Measurements from ENCODE around the gene ABCF3. TPM values are rescaled to one million over a fixed set of nuclear protein-coding genes. Genes with fewer than 3 reads are reported as not detected.
A peak's percentile ranks its signal among the peaks of the same experiment; 100 is the strongest.

Gene ABCF3
- total and polyA plus RNA-seq, 2 donors from 2014 or later, result 49.1 to 69.0 TPM

- TF ChIP-seq CTCF (IDR thresholded peaks at IDR 0.05; ENCODE audit: borderline replicate concordance, extremely low read depth, insufficient read depth), result no peak
- Histone ChIP-seq H3K4me3 (ENCODE audit: low read length in 3 of 3) (peak overlapping the region; percentile 93 to 98 (median 95)), H3K9me3 (ENCODE audit: control insufficient read depth in 2 of 3, insufficient read depth in 1 of 3, low read length in 3 of 3) (no peaks in the 10 kb centered on the region), H3K9ac (ENCODE audit: low read length in 3 of 3) (peak overlapping the region; percentile 58 to 93 (median 87)), H3K4me1 (ENCODE audit: control insufficient read depth in 2 of 3, insufficient read depth in 2 of 3, low read depth in 1 of 3, low read length in 3 of 3) (peaks cover 0 to 13% (median 3%) of the 10 kb centered on the region in 3 donors), H3K36me3 (ENCODE audit: control insufficient read depth in 2 of 3, insufficient read depth in 3 of 3, low read length in 3 of 3) (peaks cover 12 to 63% (median 51%) of the 10 kb centered on the region in 3 donors), H3K27ac (ENCODE audit: low read depth in 2 of 2, low read length in 2 of 2) (peak overlapping the region; percentile 64 to 81), H3K27me3 (ENCODE audit: control insufficient read depth, insufficient read depth, low read length) (no peaks in the 10 kb centered on the region)
- intact Hi-C loops (cut with DNase I), result no loop called here
- peak; percentile 100 for DNase-seq
- no peak for FAIRE-seq
Observed at GRCh38 chr3:184185461-184186183, 377 bp upstream of the ABCF3 start.

GRCh38 chr3:184186902-184187207 lies 856 bp downstream of the ABCF3 start:
- Histone ChIP-seq H3K4me1 (ENCODE audit: control insufficient read depth in 2 of 3, insufficient read depth in 2 of 3, low read depth in 1 of 3, low read length in 3 of 3) (peaks cover 0 to 13% (median 3%) of the 10 kb centered on the region in 3 donors), H3K9me3 (ENCODE audit: control insufficient read depth in 2 of 3, insufficient read depth in 1 of 3, low read length in 3 of 3) (no peaks in the 10 kb centered on the region), H3K4me3 (ENCODE audit: low read length in 3 of 3) (peak overlapping the region; percentile 93 to 98 (median 95)), H3K9ac (ENCODE audit: low read length in 3 of 3) (peak overlapping the region; percentile 87 to 93 (median 88)), H3K27me3 (ENCODE audit: control insufficient read depth, insufficient read depth, low read length) (no peaks in the 10 kb centered on the region), H3K27ac (ENCODE audit: low read depth in 2 of 2, low read length in 2 of 2) (no peak overlapping the region), H3K36me3 (ENCODE audit: control insufficient read depth in 2 of 3, insufficient read depth in 3 of 3, low read length in 3 of 3) (peaks cover 7 to 60% (median 46%) of the 10 kb centered on the region in 3 donors)
- TF ChIP-seq CTCF (IDR thresholded peaks at IDR 0.05; ENCODE audit: borderline replicate concordance, extremely low read depth, insufficient read depth), result no peak
- DNase-seq, result no peak
- FAIRE-seq, result no peak
- intact Hi-C loops (cut with DNase I), result no loop called here

- intact Hi-C loops (cut with DNase I), result no loop called here
- Histone ChIP-seq H3K9me3 (ENCODE audit: control insufficient read depth in 2 of 3, insufficient read depth in 1 of 3, low read length in 3 of 3) (no peaks in the 10 kb centered on the region), H3K9ac (ENCODE audit: low read length in 3 of 3) (no peak overlapping the region), H3K27me3 (ENCODE audit: control insufficient read depth, insufficient read depth, low read length) (no peaks in the 10 kb centered on the region), H3K4me1 (ENCODE audit: control insufficient read depth in 2 of 3, insufficient read depth in 2 of 3, low read depth in 1 of 3, low read length in 3 of 3) (peaks cover 0 to 13% (median 3%) of the 10 kb centered on the region in 3 donors), H3K4me3 (ENCODE audit: low read length in 3 of 3) (no peak overlapping the region), H3K27ac (ENCODE audit: low read depth in 2 of 2, low read length in 2 of 2) (no peak overlapping the region), H3K36me3 (ENCODE audit: control insufficient read depth in 2 of 3, insufficient read depth in 3 of 3, low read length in 3 of 3) (peaks cover 8 to 60% (median 46%) of the 10 kb centered on the region in 3 donors)
- TF ChIP-seq CTCF (IDR thresholded peaks at IDR 0.05; ENCODE audit: borderline replicate concordance, extremely low read depth, insufficient read depth), result no peak
- no peak for FAIRE-seq
- DNase-seq, result no peak
Observed at GRCh38 chr3:184188080-184188479, 2.1 kb downstream of the ABCF3 start.
